OCI-LY1 (cell line): ENCODE measurements around the gene STK39.

Experiments used
- H2AFZ ChIP-seq: fragments of 200-600 bp; sonication (generic), shearing (Covaris generic); 2 replicates; pipeline ENCODE4 v1.6.0; 2014; ENCODE audit warnings: antibody characterized with exemption, mild to moderate bottlenecking, low read length
- H3F3A ChIP-seq: fragments of 200-600 bp; sonication (generic), shearing (Covaris generic); 2 replicates; pipeline ENCODE4 v1.6.0; 2014; ENCODE audit warnings: mild to moderate bottlenecking, antibody characterized with exemption, low read length, moderate library complexity; ENCODE audit not compliant: insufficient read depth
- H3K27ac ChIP-seq: fragments of 200-600 bp; sonication (generic); 2 replicates; pipeline ENCODE4 v1.5.1; 2014; ENCODE audit warnings: low read length, mixed run types, mild to moderate bottlenecking, low read depth; ENCODE audit not compliant: poor library complexity, severe bottlenecking
- H3K27me3 ChIP-seq: fragments of 200-600 bp; sonication (generic); 2 replicates; pipeline ENCODE4 v1.6.0; 2014; ENCODE audit warnings: antibody characterized with exemption, mild to moderate bottlenecking, low read length, moderate library complexity; ENCODE audit not compliant: insufficient read depth
- H3K36me3 ChIP-seq: fragments of 200-600 bp; sonication (generic); 2 replicates; pipeline ENCODE4 v1.6.1; 2014; ENCODE audit warnings: mild to moderate bottlenecking, antibody characterized with exemption, low read length, moderate library complexity, mixed read lengths; ENCODE audit not compliant: insufficient read depth
- H3K4me1 ChIP-seq: fragments of 200-600 bp; sonication (generic); 2 replicates; pipeline ENCODE4 v1.5.1; 2014; ENCODE audit warnings: mild to moderate bottlenecking, low read length, moderate library complexity; ENCODE audit not compliant: insufficient read depth, severe bottlenecking
- H3K4me2 ChIP-seq: fragments of 200-600 bp; sonication (generic), shearing (Covaris generic); 2 replicates; pipeline ENCODE4 v1.6.1; 2014; ENCODE audit warnings: low read length
- H3K4me3 ChIP-seq: fragments of 200-600 bp; sonication (generic); 2 replicates; pipeline ENCODE4 v1.5.1; 2014; ENCODE audit warnings: low read length, low read depth, mild to moderate bottlenecking, mixed read lengths; ENCODE audit not compliant: poor library complexity, severe bottlenecking
- H3K79me2 ChIP-seq: fragments of 200-600 bp; shearing (Covaris generic); 2 replicates; pipeline ENCODE4 v1.6.1; 2016; ENCODE audit warnings: mixed run types, low read length, mixed read lengths; ENCODE audit not compliant: insufficient read depth
- H3K9ac ChIP-seq: fragments of 200-600 bp; sonication (generic), shearing (Covaris generic); 2 replicates; pipeline ENCODE4 v1.6.1; 2014; ENCODE audit warnings: mild to moderate bottlenecking, low read length, mixed read lengths
- H3K9me2 ChIP-seq: fragments of 200-600 bp; sonication (generic), shearing (Covaris generic); 2 replicates; pipeline ENCODE4 v1.6.1; 2014; ENCODE audit warnings: low read depth, mild to moderate bottlenecking, low read length, mixed read lengths
- H3K9me3 ChIP-seq: fragments of 200-600 bp; shearing (Covaris generic); 2 replicates; pipeline ENCODE4 v1.6.1; 2014; ENCODE audit warnings: low read length, mixed read lengths
- H4K20me1 ChIP-seq: fragments of 200-600 bp; sonication (generic), shearing (Covaris generic); 2 replicates; pipeline ENCODE4 v1.6.0; 2016; ENCODE audit warnings: mild to moderate bottlenecking, low read length; ENCODE audit not compliant: insufficient read depth
- EZH2 ChIP-seq: fragments of 200-600 bp; sonication (generic), shearing (Covaris generic); IDR thresholded peaks from 2 replicates; pipeline ENCODE4 v1.8.0; 2017; ENCODE audit warnings: borderline replicate concordance, mixed run types, mild to moderate bottlenecking, antibody characterized with exemption, low read length, moderate library complexity, mixed read lengths
- TF ChIP-seq, protein P1 (sequence below): fragments of 200-600 bp; sonication (generic), shearing (Covaris generic); IDR thresholded peaks from 2 replicates; pipeline ENCODE4 v1.5.1; 2017; ENCODE audit warnings: mild to moderate bottlenecking, antibody characterized with exemption, low read length, moderate library complexity, mixed read lengths

The STK39 gene

DNA sequence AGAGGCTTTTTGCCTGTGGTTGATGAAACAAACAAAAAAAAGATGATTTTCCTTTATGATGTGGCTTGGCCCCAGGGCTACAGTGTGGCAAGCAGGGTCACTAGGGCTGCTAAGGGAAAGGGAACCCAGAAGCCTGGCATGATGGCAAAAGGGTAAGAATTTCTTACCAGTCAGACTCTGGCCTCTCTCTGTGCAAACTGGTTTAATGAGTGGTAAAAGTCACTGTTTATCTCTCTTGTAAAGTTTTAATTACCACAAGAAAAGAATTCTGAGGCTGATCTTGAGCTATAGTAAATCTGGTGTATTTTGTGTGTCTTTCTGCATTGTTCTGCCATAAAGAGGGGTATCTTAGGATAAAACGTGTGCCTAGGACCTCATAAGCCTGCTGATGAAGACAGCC, 275.4 kb downstream of the STK39 start:
- H3F3A ChIP-seq: no peaks in the 10 kb centered on the region
- no peak overlapping the region for H2AFZ ChIP-seq
- no peaks in the 10 kb centered on the region for H4K20me1 ChIP-seq
- H3K36me3 ChIP-seq: peaks cover 7% of the 10 kb centered on the region; the same call in 1 of the 2 replicates
- H3K4me1 ChIP-seq: no peaks in the 10 kb centered on the region
- no peak overlapping the region for H3K27ac ChIP-seq
- H3K9ac ChIP-seq: no peak overlapping the region
- no peaks in the 10 kb centered on the region for H3K9me2 ChIP-seq
- H3K4me2 ChIP-seq: no peak overlapping the region
- no peaks in the 10 kb centered on the region for H3K79me2 ChIP-seq
- no peak overlapping the region for H3K4me3 ChIP-seq
- H3K27me3 ChIP-seq: no peaks in the 10 kb centered on the region
- TF ChIP-seq, protein P1, sequence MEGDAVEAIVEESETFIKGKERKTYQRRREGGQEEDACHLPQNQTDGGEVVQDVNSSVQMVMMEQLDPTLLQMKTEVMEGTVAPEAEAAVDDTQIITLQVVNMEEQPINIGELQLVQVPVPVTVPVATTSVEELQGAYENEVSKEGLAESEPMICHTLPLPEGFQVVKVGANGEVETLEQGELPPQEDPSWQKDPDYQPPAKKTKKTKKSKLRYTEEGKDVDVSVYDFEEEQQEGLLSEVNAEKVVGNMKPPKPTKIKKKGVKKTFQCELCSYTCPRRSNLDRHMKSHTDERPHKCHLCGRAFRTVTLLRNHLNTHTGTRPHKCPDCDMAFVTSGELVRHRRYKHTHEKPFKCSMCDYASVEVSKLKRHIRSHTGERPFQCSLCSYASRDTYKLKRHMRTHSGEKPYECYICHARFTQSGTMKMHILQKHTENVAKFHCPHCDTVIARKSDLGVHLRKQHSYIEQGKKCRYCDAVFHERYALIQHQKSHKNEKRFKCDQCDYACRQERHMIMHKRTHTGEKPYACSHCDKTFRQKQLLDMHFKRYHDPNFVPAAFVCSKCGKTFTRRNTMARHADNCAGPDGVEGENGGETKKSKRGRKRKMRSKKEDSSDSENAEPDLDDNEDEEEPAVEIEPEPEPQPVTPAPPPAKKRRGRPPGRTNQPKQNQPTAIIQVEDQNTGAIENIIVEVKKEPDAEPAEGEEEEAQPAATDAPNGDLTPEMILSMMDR: no peak
- H3K9me3 ChIP-seq: peaks cover 12% of the 10 kb centered on the region; the same call in 1 of the 2 replicates

DNA sequence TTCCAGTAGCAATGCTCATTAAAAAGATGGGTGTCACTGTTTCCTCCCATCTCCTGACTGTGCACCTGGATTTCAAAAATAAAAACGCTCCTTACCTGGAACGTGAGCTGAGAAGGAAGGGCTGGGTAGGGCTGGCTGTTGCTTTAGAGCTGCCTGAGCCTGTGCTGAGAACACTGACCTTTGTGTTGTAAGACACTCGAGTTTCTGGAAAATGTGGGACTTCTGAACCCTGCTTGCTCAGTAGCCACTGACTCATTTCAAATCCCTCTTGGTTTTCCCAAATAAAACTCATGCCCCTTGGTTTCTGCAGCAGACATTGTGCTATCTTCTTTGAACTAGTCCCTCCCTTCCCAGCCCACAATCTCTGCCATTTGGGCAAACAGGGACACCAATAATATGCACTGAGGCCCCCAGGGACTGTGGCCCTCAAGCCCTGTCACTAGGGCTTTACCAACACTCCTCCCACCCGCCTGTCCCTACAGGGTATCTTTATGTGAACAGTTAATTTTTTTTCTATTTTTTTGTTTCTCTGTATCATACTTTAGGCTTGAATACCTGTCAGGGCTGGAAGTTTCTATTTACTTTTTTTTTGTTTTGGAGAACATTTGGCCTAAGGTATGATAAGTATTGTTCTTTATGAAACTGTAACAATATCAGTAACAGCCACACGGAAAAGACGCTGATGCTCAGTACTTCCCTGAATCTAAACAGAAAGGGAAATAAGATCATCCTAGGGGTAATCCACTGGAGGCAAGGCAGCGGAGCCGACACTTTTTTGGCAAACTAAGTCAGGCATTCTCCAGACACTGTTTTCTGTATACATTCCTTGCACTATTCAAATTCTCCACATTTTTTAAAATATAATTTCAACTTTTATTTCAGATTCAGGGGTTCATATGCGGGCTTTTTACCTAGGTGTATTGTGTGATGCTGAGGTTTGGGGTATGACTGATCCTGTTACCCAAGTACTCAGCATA, 280.2 kb downstream of the STK39 start:
- Histone ChIP-seq H3K79me2 (no peaks in the 10 kb centered on the region), H4K20me1 (no peaks in the 10 kb centered on the region), H3K9me3 (peaks cover under 1% of the 10 kb centered on the region; the same call in 1 of the 2 replicates), H3K4me2 (no peak overlapping the region), H3F3A (no peaks in the 10 kb centered on the region), H3K27ac (no peak overlapping the region), H3K36me3 (peaks cover 13% of the 10 kb centered on the region; the same call in 1 of the 2 replicates), H3K9ac (no peak overlapping the region), H3K27me3 (no peaks in the 10 kb centered on the region), H3K4me1 (peaks cover 11% of the 10 kb centered on the region), H3K4me3 (no peak overlapping the region), H3K9me2 (no peaks in the 10 kb centered on the region), H2AFZ (no peak overlapping the region)
- TF ChIP-seq EZH2: no peak
- TF ChIP-seq, protein P1: no peak

GRCh38 chr2:167965907-167966761, 281.3 kb downstream of the STK39 start:
- no peak for TF ChIP-seq EZH2
- TF ChIP-seq, protein P1: no peak
- H3K9ac ChIP-seq: no peak overlapping the region
- H3K9me3 ChIP-seq: no peaks in the 10 kb centered on the region
- no peak overlapping the region for H3K4me2 ChIP-seq
- no peaks in the 10 kb centered on the region for H3K27me3 ChIP-seq
- no peak overlapping the region for H3K4me3 ChIP-seq
- H3K4me1 ChIP-seq: peaks cover 11% of the 10 kb centered on the region
- H3K79me2 ChIP-seq: no peaks in the 10 kb centered on the region
- no peaks in the 10 kb centered on the region for H3F3A ChIP-seq
- no peak overlapping the region for H3K27ac ChIP-seq
- no peaks in the 10 kb centered on the region for H4K20me1 ChIP-seq
- no peak overlapping the region for H2AFZ ChIP-seq
- peaks cover 11% of the 10 kb centered on the region; the same call in 1 of the 2 replicates for H3K36me3 ChIP-seq
- no peaks in the 10 kb centered on the region for H3K9me2 ChIP-seq
